ENCODE measurements around the gene LRG1.

The LRG1 gene

DNA sequence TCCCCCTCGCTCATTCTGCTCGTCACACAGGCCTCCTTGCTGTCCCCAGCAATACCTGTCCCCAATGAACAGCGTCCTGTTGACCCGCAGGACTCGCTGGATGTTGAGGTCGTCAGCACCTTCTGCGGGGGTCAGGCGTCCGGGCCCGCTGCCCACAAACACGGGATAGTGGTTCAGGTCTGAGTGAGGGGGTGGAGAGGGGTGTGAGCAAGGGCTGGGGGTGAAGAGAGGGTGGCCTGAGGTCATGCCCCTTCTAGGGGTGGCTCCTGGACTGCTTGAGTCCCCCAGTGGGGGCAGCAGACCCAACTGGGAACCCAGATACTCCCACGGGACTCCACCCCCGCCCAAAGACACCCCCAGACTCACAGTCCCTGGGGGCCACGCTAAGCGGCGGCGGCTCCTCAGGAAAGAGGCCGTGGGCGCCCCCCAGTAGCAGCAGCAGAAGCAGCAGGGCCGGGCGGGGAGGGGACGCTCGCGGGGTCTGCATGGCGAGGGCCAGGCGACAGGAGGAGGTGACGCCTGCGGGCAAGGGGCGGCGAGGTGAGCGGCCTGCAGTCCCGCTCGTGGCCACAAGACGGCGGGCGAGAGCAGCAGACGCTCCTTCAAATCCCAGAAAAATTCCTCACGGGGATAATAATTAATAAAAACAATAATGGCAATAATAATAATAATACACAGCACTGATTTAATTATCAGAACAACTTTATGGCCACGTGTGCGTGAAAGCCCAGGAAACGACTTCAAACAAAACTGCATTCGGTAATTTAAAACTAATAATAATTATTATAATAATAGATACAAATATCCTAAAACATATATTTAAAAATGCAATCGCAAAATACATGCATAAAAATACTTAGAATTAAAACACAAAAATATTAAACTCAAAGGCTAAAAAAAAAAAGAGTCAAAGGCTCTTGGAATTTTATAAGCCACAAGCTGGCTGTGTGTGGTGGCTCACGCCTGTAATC, 18.4 kb upstream of the LRG1 start:
- TF ChIP-seq, protein P1, sequence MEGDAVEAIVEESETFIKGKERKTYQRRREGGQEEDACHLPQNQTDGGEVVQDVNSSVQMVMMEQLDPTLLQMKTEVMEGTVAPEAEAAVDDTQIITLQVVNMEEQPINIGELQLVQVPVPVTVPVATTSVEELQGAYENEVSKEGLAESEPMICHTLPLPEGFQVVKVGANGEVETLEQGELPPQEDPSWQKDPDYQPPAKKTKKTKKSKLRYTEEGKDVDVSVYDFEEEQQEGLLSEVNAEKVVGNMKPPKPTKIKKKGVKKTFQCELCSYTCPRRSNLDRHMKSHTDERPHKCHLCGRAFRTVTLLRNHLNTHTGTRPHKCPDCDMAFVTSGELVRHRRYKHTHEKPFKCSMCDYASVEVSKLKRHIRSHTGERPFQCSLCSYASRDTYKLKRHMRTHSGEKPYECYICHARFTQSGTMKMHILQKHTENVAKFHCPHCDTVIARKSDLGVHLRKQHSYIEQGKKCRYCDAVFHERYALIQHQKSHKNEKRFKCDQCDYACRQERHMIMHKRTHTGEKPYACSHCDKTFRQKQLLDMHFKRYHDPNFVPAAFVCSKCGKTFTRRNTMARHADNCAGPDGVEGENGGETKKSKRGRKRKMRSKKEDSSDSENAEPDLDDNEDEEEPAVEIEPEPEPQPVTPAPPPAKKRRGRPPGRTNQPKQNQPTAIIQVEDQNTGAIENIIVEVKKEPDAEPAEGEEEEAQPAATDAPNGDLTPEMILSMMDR (IDR thresholded peaks at IDR 0.05; ENCODE audit: extremely low read depth, missing control alignments): peak; percentile 91
- peak; percentile 82 for DNase-seq (ENCODE audit: low spot score)

DNA sequence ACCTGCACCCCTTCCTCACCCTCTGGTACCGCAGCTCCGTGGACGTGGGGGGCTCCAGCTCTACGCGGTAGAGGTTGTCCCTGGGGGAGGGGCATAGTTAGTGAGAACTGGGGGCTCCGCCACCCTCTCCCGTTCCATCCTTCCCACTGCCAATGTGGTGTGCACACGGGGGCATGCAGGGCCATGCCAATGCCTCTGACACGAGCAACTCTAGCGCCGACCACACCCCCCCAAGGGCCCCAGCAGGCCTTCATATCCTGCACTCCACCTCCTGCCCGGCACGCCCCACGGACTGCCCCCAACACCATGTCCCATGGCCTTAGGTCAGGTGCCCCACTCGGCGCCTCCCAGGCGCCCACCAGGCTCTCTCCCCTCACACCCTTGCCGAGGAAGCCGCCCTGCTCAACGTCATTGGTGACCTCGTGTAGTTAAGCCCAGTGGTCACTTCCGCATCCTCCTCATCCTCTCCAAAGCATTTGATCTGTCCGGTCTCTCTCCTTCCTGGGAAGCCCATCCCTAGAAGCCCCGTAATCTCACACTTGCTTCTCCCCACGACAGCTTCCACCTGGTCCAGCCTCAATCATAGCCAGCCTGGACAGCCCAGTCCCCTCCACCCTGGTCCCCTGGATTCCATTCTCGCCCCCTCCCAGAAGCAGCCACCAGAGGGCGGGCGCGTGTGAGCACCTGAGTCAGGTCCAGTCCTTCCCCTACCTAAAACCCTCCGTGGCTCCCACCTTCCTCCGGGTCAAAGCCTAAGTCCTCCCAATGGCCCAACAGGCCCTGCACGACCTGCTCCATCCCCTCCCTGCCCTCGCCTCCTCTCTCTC, 17.5 kb upstream of the LRG1 start:
- TF ChIP-seq, protein P1 (IDR thresholded peaks at IDR 0.05; ENCODE audit: extremely low read depth, missing control alignments): no peak
- DNase-seq (ENCODE audit: low spot score): no peak

DNA sequence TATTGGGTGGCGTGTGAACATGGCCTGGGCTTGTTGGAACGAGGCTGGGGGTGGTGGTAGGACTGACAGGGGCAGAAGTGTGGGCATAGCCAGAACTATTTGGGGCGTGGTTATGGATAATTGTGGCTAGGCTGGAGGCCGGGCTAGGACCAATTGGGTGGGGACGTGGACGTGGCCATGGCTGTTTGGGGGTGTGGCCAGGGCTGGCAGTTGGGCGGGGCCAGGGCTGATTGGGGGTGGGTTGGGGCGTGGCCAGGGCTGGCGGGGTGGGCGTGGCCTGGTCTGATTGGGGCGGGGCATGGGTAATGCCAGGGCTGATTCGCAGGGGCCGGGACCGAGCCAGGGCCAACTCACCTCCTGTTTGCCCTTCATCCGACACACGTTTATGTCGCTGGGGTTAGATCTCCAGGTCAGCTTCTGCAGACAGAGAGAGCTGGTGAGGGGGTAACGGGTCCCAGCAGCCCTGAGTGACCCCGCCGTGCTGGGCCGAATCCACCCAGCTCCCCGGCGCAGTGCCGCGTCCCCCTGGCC, 16.8 kb upstream of the LRG1 start:
- no peak for DNase-seq (ENCODE audit: low spot score)

DNA sequence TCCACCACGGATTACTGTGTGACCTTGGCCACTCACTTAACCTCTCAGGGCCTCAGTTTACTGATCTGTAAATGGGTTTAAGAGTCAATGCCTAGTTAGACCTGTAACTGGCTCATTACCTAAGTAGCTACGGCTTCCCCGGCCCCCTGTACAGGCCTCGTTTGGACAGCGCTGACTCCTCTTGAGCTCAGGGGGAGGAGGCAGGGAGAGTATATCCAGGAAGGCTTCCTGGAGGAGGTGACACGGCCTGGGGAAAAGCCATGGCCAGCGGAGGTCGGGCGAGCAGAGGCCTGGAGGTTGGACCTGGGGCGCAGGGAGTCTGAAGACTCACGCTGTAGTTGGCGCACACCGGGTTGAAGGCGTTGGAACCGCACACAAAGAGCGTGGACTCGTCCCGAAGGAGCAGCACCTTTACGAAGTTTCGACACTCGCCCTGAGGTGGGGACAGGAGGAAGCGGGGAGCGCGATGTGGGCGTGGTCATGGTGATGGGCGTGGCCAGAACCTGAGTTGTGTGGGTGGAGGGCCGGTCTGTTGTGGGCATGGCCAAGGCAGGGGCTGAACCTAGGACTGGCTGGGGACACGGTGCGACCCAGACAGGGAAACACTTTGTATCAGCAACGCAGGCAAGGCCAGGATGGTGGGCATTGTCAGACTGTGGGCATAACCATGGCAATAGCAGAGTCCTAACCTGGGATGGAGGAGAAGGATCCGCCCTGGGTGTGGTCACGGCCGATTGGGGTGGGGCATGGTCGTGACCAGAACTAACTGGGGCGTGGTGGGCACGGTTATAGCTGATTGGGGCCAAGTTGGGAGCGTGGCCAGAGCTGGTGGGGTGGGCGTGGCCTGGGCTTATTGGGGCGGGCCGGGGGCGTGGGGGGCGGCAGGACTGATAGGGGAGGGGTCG, 16.1 kb upstream of the LRG1 start:
- DNase-seq (ENCODE audit: low spot score): no peak
- TF ChIP-seq, protein P1 (IDR thresholded peaks at IDR 0.05; ENCODE audit: extremely low read depth, missing control alignments): no peak

More for the DNA sequence above, 16.8 kb upstream of the LRG1 start:
- TF ChIP-seq, protein P1 (IDR thresholded peaks at IDR 0.05; ENCODE audit: extremely low read depth, missing control alignments): no peak

DNA sequence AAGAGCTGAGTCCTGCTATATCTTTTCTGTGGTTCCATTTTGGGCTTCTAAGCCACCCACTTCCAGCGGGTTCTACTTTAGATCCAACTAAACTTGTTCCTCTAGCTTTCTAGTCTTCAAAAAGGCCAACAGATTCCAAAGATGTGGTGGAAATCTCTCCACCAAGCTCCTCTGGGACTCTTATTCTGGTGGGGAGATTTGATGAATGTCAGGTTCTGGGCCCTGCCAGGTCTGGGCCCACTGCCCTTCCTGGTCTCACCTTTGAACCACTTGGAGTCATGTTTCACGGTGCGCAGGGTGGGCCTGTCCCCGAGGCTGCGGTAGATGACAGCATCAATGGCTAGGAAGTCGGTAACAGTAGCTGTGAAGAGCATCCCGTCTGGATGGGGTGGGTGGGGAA, 14.9 kb upstream of the LRG1 start:
- TF ChIP-seq, protein P1 (IDR thresholded peaks at IDR 0.05; ENCODE audit: extremely low read depth, missing control alignments): no peak
- no peak for DNase-seq (ENCODE audit: low spot score)

DNA sequence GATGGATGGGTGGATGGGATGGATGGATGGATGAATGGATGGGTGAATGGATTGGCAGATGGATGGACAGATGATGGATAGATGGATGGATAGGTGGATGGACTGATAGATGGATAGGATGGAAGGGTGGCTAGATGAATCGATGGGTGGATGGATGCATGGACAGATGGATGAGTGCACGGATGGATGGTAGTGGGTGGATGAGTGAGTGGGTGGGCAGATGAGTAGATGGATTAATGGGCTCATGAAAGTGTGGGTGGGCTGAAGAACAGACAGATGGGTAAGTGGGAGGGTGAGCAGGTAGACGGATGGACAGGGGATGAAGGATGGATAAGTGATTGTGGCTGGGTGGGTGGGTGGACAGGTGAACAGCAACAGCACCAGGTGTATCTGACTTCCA, 13.9 kb upstream of the LRG1 start:
- TF ChIP-seq, protein P1 (IDR thresholded peaks at IDR 0.05; ENCODE audit: extremely low read depth, missing control alignments): no peak
- no peak for DNase-seq (ENCODE audit: low spot score)

Measured in GM20000 (cell line).